Activated T-cell treated with anti-CD3 and anti-CD28 coated beads, Interleukin-2, amount 50 U/mL, for 48 hours (primary cell): ENCODE data around the gene RWDD1.

Source experiments
- DNase-seq, 2 experiments: peaks; one replicate each; pipeline ENCODE4 v3.0.0-alpha.2; 2020

RWDD1 gene

DNA sequence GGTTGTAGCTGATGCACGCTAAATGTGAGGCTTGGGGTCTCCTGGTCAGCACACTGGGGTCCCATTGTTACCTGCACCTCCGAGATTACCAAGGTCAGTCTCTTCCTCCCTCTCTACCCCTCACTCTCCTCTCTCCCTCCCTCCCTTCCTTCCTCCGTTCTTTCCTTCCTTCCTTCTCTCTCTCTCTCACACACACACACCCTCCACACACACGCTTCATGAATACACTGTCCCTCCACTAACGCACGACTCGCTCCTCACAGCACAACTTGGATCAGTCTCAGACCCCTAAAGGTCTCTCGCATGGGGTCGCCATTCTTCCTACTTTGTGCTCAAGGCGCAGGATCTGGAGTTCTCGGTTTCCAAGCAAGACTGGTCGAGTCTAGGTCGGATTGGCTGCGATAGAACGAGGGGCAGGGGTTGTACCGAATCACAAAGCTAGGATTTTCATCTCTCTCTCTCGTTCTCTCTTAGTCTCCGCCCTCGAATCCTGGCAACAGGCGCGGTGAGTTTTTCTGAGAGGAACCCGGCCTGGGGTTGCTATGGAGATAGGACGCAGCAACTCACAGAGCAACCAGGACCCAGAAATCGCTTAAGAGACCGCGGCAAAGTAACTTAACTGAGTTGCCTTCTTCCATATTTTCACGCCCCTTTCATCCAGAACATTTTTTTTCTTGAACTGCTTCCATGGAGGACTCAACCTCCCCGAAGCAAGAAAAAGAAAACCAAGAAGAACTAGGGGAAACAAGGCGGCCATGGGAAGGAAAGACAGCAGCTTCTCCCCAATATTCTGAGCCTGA, 44.8 kb downstream of the RWDD1 start, which contains the start of gene RSPH4A:
RSPH4A (plus strand) TSS at position 543 of the 800 bp plus-strand sequence; CDS start at position 688, 145 bp downstream.
- peak; percentile 76 to 79 for DNase-seq

DNA sequence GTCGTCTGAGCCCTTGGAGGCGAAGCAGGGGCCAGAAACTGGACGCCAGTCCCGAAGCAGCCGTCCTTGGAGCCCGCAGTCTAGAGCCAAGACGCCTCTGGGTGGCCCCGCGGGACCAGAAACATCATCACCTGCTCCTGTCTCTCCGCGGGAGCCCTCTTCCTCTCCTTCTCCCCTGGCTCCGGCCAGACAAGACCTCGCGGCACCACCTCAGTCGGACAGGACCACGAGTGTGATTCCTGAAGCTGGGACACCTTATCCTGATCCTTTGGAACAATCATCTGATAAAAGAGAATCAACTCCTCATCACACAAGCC, 45.4 kb downstream of the RWDD1 start:
- peak; percentile 35 to 39 for DNase-seq

DNA sequence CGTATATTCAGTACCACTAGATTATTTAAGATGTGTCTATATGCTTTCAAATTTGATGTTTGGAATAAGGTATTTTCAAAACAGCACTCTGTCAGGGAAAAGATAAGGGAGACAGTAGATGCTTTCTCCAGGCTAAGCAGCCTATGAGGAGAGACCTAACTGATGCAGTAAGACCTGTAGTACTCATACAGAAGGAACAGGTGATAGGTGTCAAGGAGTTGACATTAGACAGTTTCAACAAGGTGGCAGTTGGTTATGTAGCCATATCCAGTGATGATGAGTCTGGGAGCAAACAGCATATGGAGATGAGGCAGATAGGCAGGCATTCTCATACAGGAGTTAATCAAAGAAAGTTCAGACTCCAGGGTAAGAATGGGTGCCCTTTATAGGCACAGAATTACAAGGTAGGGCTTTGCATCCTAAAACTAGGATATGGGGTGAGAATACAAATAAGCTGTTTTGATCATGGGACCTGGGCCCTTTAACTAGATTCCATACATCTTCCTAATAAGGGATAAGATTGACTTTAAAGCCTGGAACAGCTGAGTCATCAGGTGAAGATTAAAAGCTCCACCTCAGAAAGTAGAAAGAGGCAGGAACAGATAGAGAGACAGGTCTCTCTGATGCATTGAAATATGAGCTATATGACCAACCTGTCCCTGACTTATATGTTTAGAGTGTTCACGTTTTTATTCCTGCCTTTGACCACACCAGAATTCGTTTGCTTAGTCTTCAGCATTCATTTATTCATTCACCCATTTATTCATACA, 52.9 kb downstream of the RWDD1 start:
- DNase-seq = no peak

- no peak for DNase-seq
Observed at GRCh38 chr6:116625872-116626271, 54.6 kb downstream of the RWDD1 start.

DNA sequence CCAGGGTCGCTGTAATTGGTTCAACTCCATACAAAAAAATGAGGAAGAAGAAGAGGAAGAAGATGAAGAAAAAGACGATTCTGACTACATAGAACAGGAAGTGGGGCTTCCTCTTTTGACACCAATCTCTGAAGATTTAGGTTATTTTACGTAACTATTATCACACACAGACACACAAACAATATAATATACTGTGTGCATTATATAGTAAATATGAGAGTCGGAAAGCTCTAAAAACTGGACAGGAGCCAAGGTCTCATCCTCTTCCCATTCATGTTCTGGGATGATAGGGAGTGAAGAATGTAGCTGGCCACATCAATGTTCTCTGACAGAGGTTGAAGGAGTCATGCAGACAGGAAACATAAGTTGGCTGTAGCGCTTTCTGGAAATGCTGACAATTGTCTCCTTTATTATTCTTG, 58.3 kb downstream of the RWDD1 start:
- no peak for DNase-seq

- DNase-seq = no peak
Observed at GRCh38 chr6:116631379-116631990, 60.2 kb downstream of the RWDD1 start.

DNA sequence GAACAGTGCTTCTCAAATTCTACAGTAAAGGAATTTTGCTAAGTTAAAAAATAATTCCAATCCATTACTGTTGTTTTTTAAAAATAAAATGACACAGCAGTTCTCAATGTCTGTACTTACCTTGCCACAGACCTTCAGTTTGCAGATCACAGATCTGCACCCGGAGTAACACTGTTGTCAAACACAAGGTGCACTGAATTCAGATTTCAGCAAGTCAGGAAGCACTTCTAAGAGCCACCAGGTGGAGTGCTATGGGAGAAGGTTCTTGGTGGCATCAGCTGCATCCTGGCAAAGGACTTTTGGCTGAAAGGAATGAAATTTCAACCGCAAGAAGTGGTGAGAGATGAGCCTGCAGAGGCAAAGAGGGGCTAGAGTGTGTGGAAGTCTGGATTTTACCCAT, 62.4 kb downstream of the RWDD1 start:
- DNase-seq = no peak
